ENCODE measurements around the gene INTS7. TPM values are rescaled to one million over a fixed set of nuclear protein-coding genes. Genes with fewer than 3 reads are reported as not detected.
A peak's percentile ranks its signal among the peaks of the same experiment; 100 is the strongest.

The INTS7 gene
- total RNA-seq, 1 experiment from 2014 or later: 45.0 TPM

- BruUV-seq (replicated peaks): no TSS peak
- no peak for TF ChIP-seq EZH2 (IDR thresholded peaks at IDR 0.05; ENCODE audit: borderline replicate concordance, low read depth, low read length, poor library complexity, severe bottlenecking)
- TF ChIP-seq CTCF (conservative IDR thresholded peaks at IDR 0.05; ENCODE audit: low read depth, low read length): no peak
- ChIA-PET POLR2A (ENCODE audit: low non-redundant PET) (no interaction called here), CTCF (no interaction called here)
- no peak overlapping the region for H3K27ac ChIP-seq (ENCODE audit: low read depth, low read length, poor library complexity, severe bottlenecking)
- no peaks in the 10 kb centered on the region for H3K9me3 ChIP-seq (ENCODE audit: low read depth, low read length, poor library complexity, severe bottlenecking)
- intact Hi-C loops (cut with micrococcal nuclease; ENCODE audit: unreplicated experiment): no loop called here
- no peaks in the 10 kb centered on the region for H3K36me3 ChIP-seq (ENCODE audit: insufficient read depth, low read length, poor library complexity, severe bottlenecking)
- H3K27me3 ChIP-seq (replicated peaks; ENCODE audit: insufficient read depth, low read depth, low read length, poor library complexity): no peaks in the 10 kb centered on the region
- no peak overlapping the region for H3K4me3 ChIP-seq (ENCODE audit: low read depth, low read length, poor library complexity, severe bottlenecking)
- H3K4me1 ChIP-seq (ENCODE audit: insufficient read depth, low read length, poor library complexity, severe bottlenecking): peaks cover 9% of the 10 kb centered on the region
- DNase-seq (ENCODE audit: low spot score): no peak
Measured at GRCh38 chr1:211929683-211930082, 105.7 kb downstream of the INTS7 start.

DNA sequence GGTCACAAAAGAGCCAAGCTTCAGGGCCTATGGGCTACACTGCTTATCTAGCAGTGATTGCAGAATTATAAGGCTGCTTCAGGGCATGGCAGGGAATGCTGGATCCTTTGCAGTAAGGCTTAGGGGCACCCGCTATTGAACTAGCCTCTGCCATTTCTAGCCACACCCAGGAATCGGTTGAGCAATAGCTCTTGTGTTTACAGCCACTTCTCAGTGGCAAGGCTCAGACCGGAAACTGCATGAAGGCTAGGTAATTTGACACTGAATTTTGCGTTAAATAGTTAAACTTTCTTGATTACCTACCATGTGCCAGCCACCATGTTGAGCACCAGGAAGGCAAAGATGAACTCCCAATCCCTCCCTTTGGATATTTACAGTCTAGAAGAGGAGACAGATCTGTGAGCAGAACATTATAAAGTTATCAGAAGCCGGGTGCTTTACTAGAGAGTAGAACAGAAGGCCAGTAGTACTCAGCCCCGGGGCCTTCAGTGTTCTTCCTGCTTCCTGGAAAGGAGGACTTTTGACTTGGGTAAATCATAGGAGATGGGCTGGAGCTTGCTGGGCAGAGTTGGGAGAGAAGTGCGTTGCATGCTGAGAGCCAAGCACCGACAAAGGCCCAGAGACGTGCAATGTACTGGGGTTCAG is 106.2 kb downstream of the INTS7 start:
- H3K27ac ChIP-seq (ENCODE audit: low read depth, low read length, poor library complexity, severe bottlenecking): no peak overlapping the region
- intact Hi-C loops (cut with micrococcal nuclease; ENCODE audit: unreplicated experiment): no loop called here
- CTCF ChIA-PET: no interaction called here
- H3K27me3 ChIP-seq (replicated peaks; ENCODE audit: insufficient read depth, low read depth, low read length, poor library complexity): no peaks in the 10 kb centered on the region
- no peaks in the 10 kb centered on the region for H3K9me3 ChIP-seq (ENCODE audit: low read depth, low read length, poor library complexity, severe bottlenecking)
- POLR2A ChIA-PET (ENCODE audit: low non-redundant PET): no interaction called here
- no peaks in the 10 kb centered on the region for H3K36me3 ChIP-seq (ENCODE audit: insufficient read depth, low read length, poor library complexity, severe bottlenecking)
- TF ChIP-seq EZH2 (IDR thresholded peaks at IDR 0.05; ENCODE audit: borderline replicate concordance, low read depth, low read length, poor library complexity, severe bottlenecking): no peak
- TF ChIP-seq CTCF (conservative IDR thresholded peaks at IDR 0.05; ENCODE audit: low read depth, low read length): no peak
- H3K4me1 ChIP-seq (ENCODE audit: insufficient read depth, low read length, poor library complexity, severe bottlenecking): peaks cover 9% of the 10 kb centered on the region
- peak; percentile 83 for DNase-seq (ENCODE audit: low spot score)
- H3K4me3 ChIP-seq (ENCODE audit: low read depth, low read length, poor library complexity, severe bottlenecking): no peak overlapping the region
- BruUV-seq (replicated peaks): no TSS peak

GRCh38 chr1:211928290-211928801 is 107.0 kb downstream of the INTS7 start:
- CTCF ChIA-PET: no interaction called here
- no peak overlapping the region for H3K4me3 ChIP-seq (ENCODE audit: low read depth, low read length, poor library complexity, severe bottlenecking)
- intact Hi-C loops (cut with micrococcal nuclease; ENCODE audit: unreplicated experiment): no loop called here
- TF ChIP-seq EZH2 (IDR thresholded peaks at IDR 0.05; ENCODE audit: borderline replicate concordance, low read depth, low read length, poor library complexity, severe bottlenecking): no peak
- TF ChIP-seq CTCF (conservative IDR thresholded peaks at IDR 0.05; ENCODE audit: low read depth, low read length): no peak
- no TSS peak for BruUV-seq (replicated peaks)
- H3K27ac ChIP-seq (ENCODE audit: low read depth, low read length, poor library complexity, severe bottlenecking): no peak overlapping the region
- H3K27me3 ChIP-seq (replicated peaks; ENCODE audit: insufficient read depth, low read depth, low read length, poor library complexity): no peaks in the 10 kb centered on the region
- peaks cover 9% of the 10 kb centered on the region for H3K4me1 ChIP-seq (ENCODE audit: insufficient read depth, low read length, poor library complexity, severe bottlenecking)
- POLR2A ChIA-PET (ENCODE audit: low non-redundant PET): no interaction called here
- H3K9me3 ChIP-seq (ENCODE audit: low read depth, low read length, poor library complexity, severe bottlenecking): no peaks in the 10 kb centered on the region
- DNase-seq (ENCODE audit: low spot score): no peak
- H3K36me3 ChIP-seq (ENCODE audit: insufficient read depth, low read length, poor library complexity, severe bottlenecking): no peaks in the 10 kb centered on the region

Measured in A673 (cell line).